ENCODE measurements around the gene WDFY3. TPM values are rescaled to one million over a fixed set of nuclear protein-coding genes. Genes with fewer than 3 reads are reported as not detected.

Gene WDFY3
- total and polyA plus RNA-seq, 3 donors from 2014 or later, result 31.7 to 168 (median 126) TPM

GRCh38 chr4:84733343-84734033, 233.0 kb downstream of the WDFY3 start:
- no peaks in the 10 kb centered on the region for H3K27me3 ChIP-seq
- intact Hi-C loops (cut with DNase I; ENCODE audit: low total_unique reads), result no loop called here
- no peak overlapping the region for H3K4me3 ChIP-seq
- DNase-seq, result no peak
- H3K27ac ChIP-seq, result no peak overlapping the region
- no peaks in the 10 kb centered on the region for H3K9me3 ChIP-seq
- no peak for TF ChIP-seq POLR2A (IDR thresholded peaks at IDR 0.05)
- TF ChIP-seq CTCF (IDR thresholded peaks at IDR 0.05), result no peak
- no peaks in the 10 kb centered on the region for H3K36me3 ChIP-seq (ENCODE audit: low read depth, missing control alignments)
- 87 to 89% methylated on average over 13 of the region's 13 CpGs for WGBS, 2 donors
- H3K4me1 ChIP-seq, result no peaks in the 10 kb centered on the region

- Histone ChIP-seq H3K27ac (no peak overlapping the region), H3K9me3 (no peaks in the 10 kb centered on the region), H3K4me1 (no peaks in the 10 kb centered on the region), H3K27me3 (no peaks in the 10 kb centered on the region), H3K4me3 (no peak overlapping the region), H3K36me3 (ENCODE audit: low read depth, missing control alignments) (no peaks in the 10 kb centered on the region)
- TF ChIP-seq CTCF (IDR thresholded peaks at IDR 0.05) (no peak), POLR2A (IDR thresholded peaks at IDR 0.05) (no peak)
- DNase-seq, result no peak
- intact Hi-C loops (cut with DNase I; ENCODE audit: low total_unique reads), result no loop called here
Observed at GRCh38 chr4:84730375-84730774, 236.1 kb downstream of the WDFY3 start.

GRCh38 chr4:84727491-84727890, 239.0 kb downstream of the WDFY3 start:
- Histone ChIP-seq H3K4me3 (no peak overlapping the region), H3K27me3 (no peaks in the 10 kb centered on the region)
- 86 to 100% methylated on average over 1 of the region's 1 CpG for WGBS, 2 donors

GRCh38 chr4:84726356-84726755, 240.1 kb downstream of the WDFY3 start:
- Histone ChIP-seq H3K9me3 (no peaks in the 10 kb centered on the region), H3K4me3 (no peak overlapping the region), H3K36me3 (ENCODE audit: low read depth, missing control alignments) (no peaks in the 10 kb centered on the region), H3K27me3 (no peaks in the 10 kb centered on the region), H3K4me1 (no peaks in the 10 kb centered on the region), H3K27ac (no peak overlapping the region)
- intact Hi-C loops (cut with DNase I; ENCODE audit: low total_unique reads), result no loop called here
- TF ChIP-seq POLR2A (IDR thresholded peaks at IDR 0.05), result no peak
- TF ChIP-seq CTCF (IDR thresholded peaks at IDR 0.05), result no peak
- 78 to 79% methylated on average over 2 of the region's 2 CpGs for WGBS, 2 donors
- no peak for DNase-seq

More at GRCh38 chr4:84727491-84727890, 239.0 kb downstream of the WDFY3 start:
- TF ChIP-seq CTCF (IDR thresholded peaks at IDR 0.05) (no peak), POLR2A (IDR thresholded peaks at IDR 0.05) (no peak)
- Histone ChIP-seq H3K27ac (no peak overlapping the region), H3K36me3 (ENCODE audit: low read depth, missing control alignments) (no peaks in the 10 kb centered on the region), H3K4me1 (no peaks in the 10 kb centered on the region), H3K9me3 (no peaks in the 10 kb centered on the region)
- DNase-seq, result no peak
- intact Hi-C loops (cut with DNase I; ENCODE audit: low total_unique reads), result no loop called here

- Histone ChIP-seq H3K27ac (no peak overlapping the region), H3K9me3 (no peaks in the 10 kb centered on the region), H3K36me3 (ENCODE audit: low read depth, missing control alignments) (no peaks in the 10 kb centered on the region), H3K4me3 (no peak overlapping the region), H3K27me3 (no peaks in the 10 kb centered on the region), H3K4me1 (no peaks in the 10 kb centered on the region)
- intact Hi-C loops (cut with DNase I; ENCODE audit: low total_unique reads), result no loop called here
- 86 to 96% methylated on average over 1 of the region's 1 CpG for WGBS, 2 donors
- DNase-seq, result no peak
- no peak for TF ChIP-seq CTCF (IDR thresholded peaks at IDR 0.05)
- TF ChIP-seq POLR2A (IDR thresholded peaks at IDR 0.05), result no peak
Observed at GRCh38 chr4:84722720-84723119, 243.8 kb downstream of the WDFY3 start.

All from testis (tissue), 3 donors.